IMR-90 (cell line): ENCODE results near the gene SKA2. TPM values are rescaled to one million over a fixed set of nuclear protein-coding genes. Genes with fewer than 3 reads are reported as not detected.
A peak's percentile ranks its signal among the peaks of the same experiment; 100 is the strongest.

Experiments
- ATAC-seq: fragments of 200-7000 bp; cut with Tn5 transposase; 2 replicates; pipeline ENCODE4 v1.9.1; 2020; ENCODE audit warnings: low read depth, mild to moderate bottlenecking, moderate library complexity
- BruUV-seq: library from RNA; stranded (reverse); fragments of 400-500 nt; replicated peaks from 2 replicates; lab custom pipeline; 2021; lab: Mats Ljungman, UMichigan
- CTCF ChIA-PET: fragments of 300-600 bp; formaldehyde crosslinking; extraction: SDS; loops from one replicate; lab custom pipeline; 2021; ENCODE audit warnings: antibody characterized with exemption; lab: Yijun Ruan, JAX
- POLR2A ChIA-PET: fragments of 300-600 bp; sonication (Branson Sonifier 250); formaldehyde crosslinking; loops from one replicate; lab custom pipeline; 2022; ENCODE audit warnings: antibody characterized with exemption; ENCODE audit not compliant: unreplicated experiment; lab: Charles Lee
- DNase-seq: peaks from one replicate; pipeline ENCODE4 v3.0.0; 2013
- H2AFZ ChIP-seq: replicated peaks from 2 replicates; pipeline ENCODE3; 2013; ENCODE audit warnings: low read length, mild to moderate bottlenecking; ENCODE audit not compliant: poor library complexity
- H2AK5ac ChIP-seq: 2 replicates; pipeline ENCODE4 v1.6.1; 2013; ENCODE audit warnings: low read depth, low read length, inconsistent platforms
- H2AK9ac ChIP-seq: replicated peaks from 2 replicates; pipeline ENCODE3; 2013; ENCODE audit warnings: mild to moderate bottlenecking, low read depth, low read length, moderate library complexity; ENCODE audit not compliant: poor library complexity
- H2BK120ac ChIP-seq: 2 replicates; pipeline ENCODE4 v1.6.1; 2013; ENCODE audit warnings: low read depth, low read length, inconsistent platforms
- H2BK15ac ChIP-seq: 3 replicates; pipeline ENCODE4 v1.6.1; 2013; ENCODE audit warnings: low read depth, low read length, inconsistent platforms
- H2BK20ac ChIP-seq: 2 replicates; pipeline ENCODE4 v1.6.1; 2013; ENCODE audit warnings: low read depth, mild to moderate bottlenecking, inconsistent platforms, low read length, moderate library complexity
- H2BK5ac ChIP-seq: 2 replicates; pipeline ENCODE4 v1.6.1; 2013; ENCODE audit warnings: mild to moderate bottlenecking, low read depth, low read length, inconsistent platforms; ENCODE audit not compliant: poor library complexity, severe bottlenecking
- H3K14ac ChIP-seq: replicated peaks from 2 replicates; pipeline ENCODE4 v1.6.1; 2013; ENCODE audit warnings: low read depth, low read length, inconsistent platforms
- H3K18ac ChIP-seq: 2 replicates; pipeline ENCODE4 v1.6.1; 2013; ENCODE audit warnings: low read depth, low read length, control low read depth
- H3K23ac ChIP-seq: 2 replicates; pipeline ENCODE4 v1.6.1; 2013; ENCODE audit warnings: low read depth, low read length, inconsistent platforms
- H3K27ac ChIP-seq: 2 replicates; pipeline ENCODE4 v1.5.1; 2013; ENCODE audit warnings: mild to moderate bottlenecking, control low read depth, low read length; ENCODE audit not compliant: insufficient read depth
- H3K27me3 ChIP-seq: 2 replicates; pipeline ENCODE4 v1.6.1; 2013; ENCODE audit warnings: low read length; ENCODE audit not compliant: control insufficient read depth, insufficient read depth
- H3K36me3 ChIP-seq: 2 replicates; pipeline ENCODE4 v1.6.1; 2013; ENCODE audit warnings: low read length, mixed read lengths; ENCODE audit not compliant: control insufficient read depth, insufficient read depth
- H3K4ac ChIP-seq: 2 replicates; pipeline ENCODE4 v1.6.1; 2013; ENCODE audit warnings: low read depth, low read length, inconsistent platforms
- H3K4me1 ChIP-seq: 2 replicates; pipeline ENCODE4 v1.6.1; 2013; ENCODE audit warnings: low read length, mixed read lengths; ENCODE audit not compliant: control insufficient read depth, insufficient read depth
- H3K4me2 ChIP-seq: 2 replicates; pipeline ENCODE4 v1.6.1; 2013; ENCODE audit warnings: low read depth, mild to moderate bottlenecking, control low read depth, low read length, moderate library complexity
- H3K4me3 ChIP-seq: 2 replicates; pipeline ENCODE4 v1.5.1; 2013; ENCODE audit warnings: low read depth, mild to moderate bottlenecking, control low read depth, low read length, moderate library complexity; ENCODE audit not compliant: insufficient read depth
- H3K56ac ChIP-seq: 2 replicates; pipeline ENCODE4 v1.6.1; 2013; ENCODE audit warnings: low read length, inconsistent platforms; ENCODE audit not compliant: insufficient read depth; ENCODE audit errors: extremely low read depth
- H3K79me1 ChIP-seq, 2 experiments: 2 replicates each; pipeline ENCODE4 v1.6.1; 2013; ENCODE audit warnings: low read length in 2 of 2, inconsistent platforms in 1 of 2, low read depth in 1 of 2
- H3K9ac ChIP-seq: 2 replicates; pipeline ENCODE4 v1.6.1; 2013; ENCODE audit warnings: low read depth, low read length, control low read depth
- H3K9me1 ChIP-seq: 2 replicates; pipeline ENCODE4 v1.6.1; 2013; ENCODE audit warnings: low read length, inconsistent platforms; ENCODE audit not compliant: insufficient read depth
- H3K9me3 ChIP-seq: 2 replicates; pipeline ENCODE4 v1.6.1; 2013; ENCODE audit warnings: low read length; ENCODE audit not compliant: control insufficient read depth, insufficient read depth
- H4K20me1 ChIP-seq: 2 replicates; pipeline ENCODE4 v1.6.1; 2013; ENCODE audit warnings: low read length, inconsistent platforms; ENCODE audit not compliant: insufficient read depth
- H4K5ac ChIP-seq: 2 replicates; pipeline ENCODE4 v1.6.1; 2013; ENCODE audit warnings: mild to moderate bottlenecking, low read depth, low read length, control low read depth
- H4K8ac ChIP-seq, 2 experiments: 2 replicates each; pipeline ENCODE4 v1.6.1; 2013; ENCODE audit warnings: low read depth in 2 of 2, low read length in 2 of 2, control low read depth in 1 of 2, inconsistent platforms in 1 of 2
- H4K91ac ChIP-seq: 2 replicates; pipeline ENCODE4 v1.6.1; 2013; ENCODE audit warnings: low read depth, low read length, inconsistent platforms; ENCODE audit not compliant: insufficient read depth
- RCOR1 ChIP-seq: IDR thresholded peaks from 2 replicates; pipeline ENCODE4 v1.6.1; 2012; ENCODE audit warnings: mild to moderate bottlenecking, low read length, improper control_type of control experiment; ENCODE audit not compliant: insufficient replicate concordance
- WGBS, 2 experiments: methylation state at CpG; one replicate each; pipeline versions ENCODE4 v1.1.5 to v1.1.7; 2013; ENCODE audit warnings: missing lambda C conversion rate in 2 of 2; ENCODE audit not compliant: insufficient read length in 1 of 2; ENCODE audit errors: extremely low coverage in 2 of 2; 5-methylcytosine and 5-hydroxymethylcytosine counted together
- dilution Hi-C: fragments of 300-500 bp; cut with HindIII; formaldehyde crosslinking; loops from one replicate; pipeline ENCODE4 v1.14.3; 2018; ENCODE audit warnings: low sequenced_read_pairs; ENCODE audit not compliant: unreplicated experiment
- in situ Hi-C: fragments of 300-500 bp; cut with MboI; formaldehyde crosslinking; loops from 3 replicates; pipeline ENCODE4 v1.14.3; 2019; ENCODE audit warnings: low sequenced_read_pairs, inconsistent platforms, mixed read lengths
- intact Hi-C: fragments of 100-400 bp; cut with micrococcal nuclease; formaldehyde crosslinking; loops from 2 replicates; pipeline ENCODE4 v1.10.0; 2022
- polyA plus RNA-seq, 3 experiments: library from polyadenylated mRNA; depleted of rRNA; stranded (reverse); fragments of >200 nt; gene quantifications; 2 replicates each; pipeline ENCODE4 v1.2.3, GENCODE V29; 2012; ENCODE audit warnings: low replicate concordance in 1 of 3
- total RNA-seq: library from RNA; depleted of rRNA; stranded (reverse); fragments of >200 nt; gene quantifications from 2 replicates; pipeline ENCODE4 v1.2.3, GENCODE V29; 2012

Gene SKA2
- total and polyA plus RNA-seq, 2 of the 4 experiments (the other 2 are of a cell fraction) = 30.4 to 38.7 TPM

GRCh38 chr17:59152925-59153324 is 2.1 kb downstream of the SKA2 start:
- Histone ChIP-seq H4K8ac (no peak overlapping the region; a peak in 1 of 4 replicates), H2BK15ac (no peak overlapping the region), H2AK5ac (no peak overlapping the region), H3K18ac (no peak overlapping the region), H3K56ac (no peak overlapping the region), H3K79me1 (peaks cover 0 to 38% of the 10 kb centered on the region in 2 experiments; a peak in 3 of 4 replicates), H2AFZ (no peak overlapping the region), H3K4ac (no peak overlapping the region), H2BK20ac (no peak overlapping the region), H3K23ac (no peak overlapping the region), H3K9ac (no peak overlapping the region; the same call in 1 of the 2 replicates), H2BK120ac (no peak overlapping the region), H3K4me1 (peaks cover 3% of the 10 kb centered on the region), H3K27ac (no peak overlapping the region), H3K4me3 (no peak overlapping the region), H3K14ac (no peak overlapping the region), H3K9me1 (peaks cover 9% of the 10 kb centered on the region), H4K91ac (no peak overlapping the region), H3K27me3 (no peaks in the 10 kb centered on the region), H3K36me3 (peaks cover 1% of the 10 kb centered on the region; the same call in 1 of the 2 replicates), H2BK5ac (peak overlapping the region; percentile 37), H2AK9ac (no peak overlapping the region), H4K20me1 (peaks cover 13% of the 10 kb centered on the region), H4K5ac (no peak overlapping the region), H3K9me3 (no peaks in the 10 kb centered on the region), H3K4me2 (peak overlapping the region; percentile 39; the same call in 1 of the 2 replicates)
- ATAC-seq (no peak), DNase-seq (no peak)
- dilution Hi-C loops (no loop called here), intact Hi-C loops (loop anchor here (10.0 kb wide), 1 partner anchor 518 kb away; no protein-coding TSS in a partner anchor), in situ Hi-C loops (no loop called here)
- ChIA-PET POLR2A (interaction anchor here (0.6 kb wide), 1 partner anchor 527 kb away, joined by 4 read pairs; no protein-coding TSS in a partner anchor), CTCF (interaction anchor here (0.7 kb wide), 1 partner anchor 383 kb away, joined by 3 read pairs; no protein-coding TSS in a partner anchor)
- no CpG with 5 or more reads among the region's 1 CpG for WGBS, 2 experiments
- TF ChIP-seq RCOR1 = no peak
- no TSS peak for BruUV-seq
